H1 (cell line): ENCODE results near the gene TBCEL. TPM values are rescaled to one million over a fixed set of nuclear protein-coding genes. Genes with fewer than 3 reads are reported as not detected.

ENCODE experiments used
- BACH1 ChIP-seq: IDR thresholded peaks from 2 replicates; pipeline ENCODE4 v1.6.1; 2012; ENCODE audit warnings: low read length, improper control_type of control experiment
- CREB1 ChIP-seq: IDR thresholded peaks from 2 replicates; pipeline ENCODE4 v1.6.1; 2012; ENCODE audit warnings: inconsistent platforms
- EP300 ChIP-seq, 2 experiments: IDR thresholded peaks; 1 replicate in 1 of 2; 2 replicates in 1 of 2; pipeline ENCODE4 v1.6.1; 2011 to 2012; ENCODE audit warnings: low read depth in 2 of 2, low read length in 2 of 2, mild to moderate bottlenecking in 2 of 2, borderline replicate concordance in 1 of 2, inconsistent platforms in 1 of 2, moderate library complexity in 1 of 2
- FOSL1 ChIP-seq: IDR thresholded peaks from 2 replicates; pipeline ENCODE4 v1.6.1; 2011; ENCODE audit warnings: mild to moderate bottlenecking, low read depth, low read length, moderate library complexity; ENCODE audit not compliant: insufficient read depth
- JUND ChIP-seq: IDR thresholded peaks from 2 replicates; pipeline ENCODE4 v1.6.1; 2011; ENCODE audit warnings: mild to moderate bottlenecking, improper control_type of control experiment, low read length
- POLR2AphosphoS5 ChIP-seq: IDR thresholded peaks from 2 replicates; pipeline ENCODE4 v1.6.1; 2011; ENCODE audit warnings: low read depth, low read length
- RAD21 ChIP-seq, 2 experiments: IDR thresholded peaks in 1 of 2; conservative IDR thresholded peaks in 1 of 2; 2 replicates each; pipeline ENCODE4 v1.6.1; 2011; ENCODE audit warnings: low read depth in 2 of 2, low read length in 2 of 2, improper control_type of control experiment in 1 of 2, inconsistent platforms in 1 of 2, mild to moderate bottlenecking in 1 of 2, moderate library complexity in 1 of 2
- polyA plus RNA-seq, 7 experiments: library from polyadenylated mRNA; depleted of rRNA in 3 of 7; stranded (reverse) in 5 of 7; unstranded in 2 of 7; fragments of >200 nt in 5 of 7; fragments of 200-250 nt in 2 of 7; gene quantifications; 1 replicate in 5 of 7; 2 replicates in 1 of 7; 4 replicates in 1 of 7; pipeline versions ENCODE4 v1.2.1 to v1.2.3, GENCODE V29; 2011 to 2013; ENCODE audit warnings: missing spikeins in 2 of 7, mixed read lengths in 2 of 7
- total RNA-seq: library from RNA; stranded (reverse); fragmentation: NEBNext Ultra II Directional; extraction: Animal tissue kit (Norgen Biotek cat#: 25700); gene quantifications from 2 replicates; pipeline ENCODE4 v1.2.1, GENCODE V29; 2021
- TF ChIP-seq, protein P1 (sequence below): fragments of 300-600 bp; sonication (generic); IDR thresholded peaks from 2 replicates; pipeline ENCODE4 v1.7.1; 2012; ENCODE audit warnings: low read length, moderate library complexity, mild to moderate bottlenecking, inconsistent platforms; ENCODE audit not compliant: insufficient replicate concordance

Gene TBCEL
- total and polyA plus RNA-seq, 2 of the 8 experiments (the other 6 are each of a cell fraction or from before 2014, with no cell fraction given): 3.9 to 16.0 TPM

DNA sequence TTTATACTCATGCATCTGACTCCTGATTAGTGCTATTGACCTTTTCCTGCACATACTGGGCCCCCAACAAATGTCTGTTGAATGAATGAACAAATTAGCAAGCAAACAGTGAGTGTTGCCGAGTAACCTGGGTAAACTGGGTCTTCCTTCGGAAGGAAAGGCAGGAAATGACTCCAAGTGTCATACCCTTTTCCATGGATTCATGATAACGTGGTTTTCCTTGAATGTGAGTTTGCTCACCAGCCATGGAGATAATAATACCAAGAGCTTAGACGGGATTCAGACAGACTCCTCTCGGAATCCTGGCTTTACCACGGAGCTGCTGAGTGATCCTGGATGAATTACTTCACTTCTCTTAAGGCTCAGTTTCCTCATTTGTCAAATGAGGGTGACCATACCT lies 93.9 kb downstream of the TBCEL start (continued):
- TF ChIP-seq, protein P1, sequence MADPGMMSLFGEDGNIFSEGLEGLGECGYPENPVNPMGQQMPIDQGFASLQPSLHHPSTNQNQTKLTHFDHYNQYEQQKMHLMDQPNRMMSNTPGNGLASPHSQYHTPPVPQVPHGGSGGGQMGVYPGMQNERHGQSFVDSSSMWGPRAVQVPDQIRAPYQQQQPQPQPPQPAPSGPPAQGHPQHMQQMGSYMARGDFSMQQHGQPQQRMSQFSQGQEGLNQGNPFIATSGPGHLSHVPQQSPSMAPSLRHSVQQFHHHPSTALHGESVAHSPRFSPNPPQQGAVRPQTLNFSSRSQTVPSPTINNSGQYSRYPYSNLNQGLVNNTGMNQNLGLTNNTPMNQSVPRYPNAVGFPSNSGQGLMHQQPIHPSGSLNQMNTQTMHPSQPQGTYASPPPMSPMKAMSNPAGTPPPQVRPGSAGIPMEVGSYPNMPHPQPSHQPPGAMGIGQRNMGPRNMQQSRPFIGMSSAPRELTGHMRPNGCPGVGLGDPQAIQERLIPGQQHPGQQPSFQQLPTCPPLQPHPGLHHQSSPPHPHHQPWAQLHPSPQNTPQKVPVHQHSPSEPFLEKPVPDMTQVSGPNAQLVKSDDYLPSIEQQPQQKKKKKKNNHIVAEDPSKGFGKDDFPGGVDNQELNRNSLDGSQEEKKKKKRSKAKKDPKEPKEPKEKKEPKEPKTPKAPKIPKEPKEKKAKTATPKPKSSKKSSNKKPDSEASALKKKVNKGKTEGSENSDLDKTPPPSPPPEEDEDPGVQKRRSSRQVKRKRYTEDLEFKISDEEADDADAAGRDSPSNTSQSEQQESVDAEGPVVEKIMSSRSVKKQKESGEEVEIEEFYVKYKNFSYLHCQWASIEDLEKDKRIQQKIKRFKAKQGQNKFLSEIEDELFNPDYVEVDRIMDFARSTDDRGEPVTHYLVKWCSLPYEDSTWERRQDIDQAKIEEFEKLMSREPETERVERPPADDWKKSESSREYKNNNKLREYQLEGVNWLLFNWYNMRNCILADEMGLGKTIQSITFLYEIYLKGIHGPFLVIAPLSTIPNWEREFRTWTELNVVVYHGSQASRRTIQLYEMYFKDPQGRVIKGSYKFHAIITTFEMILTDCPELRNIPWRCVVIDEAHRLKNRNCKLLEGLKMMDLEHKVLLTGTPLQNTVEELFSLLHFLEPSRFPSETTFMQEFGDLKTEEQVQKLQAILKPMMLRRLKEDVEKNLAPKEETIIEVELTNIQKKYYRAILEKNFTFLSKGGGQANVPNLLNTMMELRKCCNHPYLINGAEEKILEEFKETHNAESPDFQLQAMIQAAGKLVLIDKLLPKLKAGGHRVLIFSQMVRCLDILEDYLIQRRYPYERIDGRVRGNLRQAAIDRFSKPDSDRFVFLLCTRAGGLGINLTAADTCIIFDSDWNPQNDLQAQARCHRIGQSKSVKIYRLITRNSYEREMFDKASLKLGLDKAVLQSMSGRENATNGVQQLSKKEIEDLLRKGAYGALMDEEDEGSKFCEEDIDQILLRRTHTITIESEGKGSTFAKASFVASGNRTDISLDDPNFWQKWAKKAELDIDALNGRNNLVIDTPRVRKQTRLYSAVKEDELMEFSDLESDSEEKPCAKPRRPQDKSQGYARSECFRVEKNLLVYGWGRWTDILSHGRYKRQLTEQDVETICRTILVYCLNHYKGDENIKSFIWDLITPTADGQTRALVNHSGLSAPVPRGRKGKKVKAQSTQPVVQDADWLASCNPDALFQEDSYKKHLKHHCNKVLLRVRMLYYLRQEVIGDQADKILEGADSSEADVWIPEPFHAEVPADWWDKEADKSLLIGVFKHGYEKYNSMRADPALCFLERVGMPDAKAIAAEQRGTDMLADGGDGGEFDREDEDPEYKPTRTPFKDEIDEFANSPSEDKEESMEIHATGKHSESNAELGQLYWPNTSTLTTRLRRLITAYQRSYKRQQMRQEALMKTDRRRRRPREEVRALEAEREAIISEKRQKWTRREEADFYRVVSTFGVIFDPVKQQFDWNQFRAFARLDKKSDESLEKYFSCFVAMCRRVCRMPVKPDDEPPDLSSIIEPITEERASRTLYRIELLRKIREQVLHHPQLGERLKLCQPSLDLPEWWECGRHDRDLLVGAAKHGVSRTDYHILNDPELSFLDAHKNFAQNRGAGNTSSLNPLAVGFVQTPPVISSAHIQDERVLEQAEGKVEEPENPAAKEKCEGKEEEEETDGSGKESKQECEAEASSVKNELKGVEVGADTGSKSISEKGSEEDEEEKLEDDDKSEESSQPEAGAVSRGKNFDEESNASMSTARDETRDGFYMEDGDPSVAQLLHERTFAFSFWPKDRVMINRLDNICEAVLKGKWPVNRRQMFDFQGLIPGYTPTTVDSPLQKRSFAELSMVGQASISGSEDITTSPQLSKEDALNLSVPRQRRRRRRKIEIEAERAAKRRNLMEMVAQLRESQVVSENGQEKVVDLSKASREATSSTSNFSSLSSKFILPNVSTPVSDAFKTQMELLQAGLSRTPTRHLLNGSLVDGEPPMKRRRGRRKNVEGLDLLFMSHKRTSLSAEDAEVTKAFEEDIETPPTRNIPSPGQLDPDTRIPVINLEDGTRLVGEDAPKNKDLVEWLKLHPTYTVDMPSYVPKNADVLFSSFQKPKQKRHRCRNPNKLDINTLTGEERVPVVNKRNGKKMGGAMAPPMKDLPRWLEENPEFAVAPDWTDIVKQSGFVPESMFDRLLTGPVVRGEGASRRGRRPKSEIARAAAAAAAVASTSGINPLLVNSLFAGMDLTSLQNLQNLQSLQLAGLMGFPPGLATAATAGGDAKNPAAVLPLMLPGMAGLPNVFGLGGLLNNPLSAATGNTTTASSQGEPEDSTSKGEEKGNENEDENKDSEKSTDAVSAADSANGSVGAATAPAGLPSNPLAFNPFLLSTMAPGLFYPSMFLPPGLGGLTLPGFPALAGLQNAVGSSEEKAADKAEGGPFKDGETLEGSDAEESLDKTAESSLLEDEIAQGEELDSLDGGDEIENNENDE: no peak
- no peak for TF ChIP-seq EP300 (IDR thresholded peaks at IDR 0.05; ENCODE audit: borderline replicate concordance in 1 of 2, low read depth in 2 of 2, low read length in 2 of 2)
- no peak for TF ChIP-seq RAD21 (IDR thresholded peaks at IDR 0.05 in 1 of 2, conservative IDR thresholded peaks at IDR 0.05 in 1 of 2; ENCODE audit: low read depth in 2 of 2, low read length in 2 of 2)
- TF ChIP-seq POLR2AphosphoS5: no peak
- no peak for TF ChIP-seq JUND
- no peak for TF ChIP-seq FOSL1
- TF ChIP-seq CREB1: no peak
- no peak for TF ChIP-seq BACH1
